HS-27A (cell line): ENCODE data around the gene NLRP10.

Experiments
- DNase-seq: peaks from one replicate; pipeline ENCODE4 v3.0.0-alpha.2; 2012; ENCODE audit warnings: low read depth, missing footprints

NLRP10 gene

GRCh38 chr11:7973011-7973410 lies 7.8 kb upstream of the NLRP10 start:
- no peak for DNase-seq

- no peak for DNase-seq
Measured at GRCh38 chr11:7971846-7972245, 6.6 kb upstream of the NLRP10 start.

GRCh38 chr11:7969756-7970646 lies 4.8 kb upstream of the NLRP10 start:
- no peak for DNase-seq

GRCh38 chr11:7968686-7969085 lies 3.4 kb upstream of the NLRP10 start:
- DNase-seq = no peak

- no peak for DNase-seq
Measured at GRCh38 chr11:7967826-7968225, 2.6 kb upstream of the NLRP10 start.

- DNase-seq = no peak
Measured at GRCh38 chr11:7967097-7967496, 1.9 kb upstream of the NLRP10 start.

- peak; percentile 83 for DNase-seq
Measured at GRCh38 chr11:7964873-7965272, 374 bp downstream of the NLRP10 start.

GRCh38 chr11:7964261-7964660 lies 986 bp downstream of the NLRP10 start:
- DNase-seq = no peak

- no peak for DNase-seq
Measured at GRCh38 chr11:7955191-7955590, 10.1 kb downstream of the NLRP10 start.

- no peak for DNase-seq
Measured at GRCh38 chr11:7949934-7950333, 15.3 kb downstream of the NLRP10 start.

GRCh38 chr11:7944123-7944522 lies 21.1 kb downstream of the NLRP10 start:
- no peak for DNase-seq

GRCh38 chr11:7941608-7942007 lies 23.6 kb downstream of the NLRP10 start, which contains the start of gene OR10A3:
OR10A3 (minus strand) TSS chr11:7941708; CDS start chr11:7939520, 2,188 bp downstream.
- DNase-seq = no peak

- no peak for DNase-seq
Measured at GRCh38 chr11:7941146-7941545, 24.1 kb downstream of the NLRP10 start.

GRCh38 chr11:7936615-7937014 lies 28.6 kb downstream of the NLRP10 start:
- no peak for DNase-seq

- DNase-seq = no peak
Measured at GRCh38 chr11:7931168-7931567, 34.1 kb downstream of the NLRP10 start, which contains the start of gene OR10A6. OR10A6 (minus strand) TSS chr11:7931268; CDS start chr11:7928662, 2,606 bp downstream.

- DNase-seq = no peak
Measured at GRCh38 chr11:7927635-7928034, 37.6 kb downstream of the NLRP10 start.

- no peak for DNase-seq
Measured at GRCh38 chr11:7924536-7924935, 40.7 kb downstream of the NLRP10 start.

GRCh38 chr11:7918141-7918540 lies 47.1 kb downstream of the NLRP10 start:
- DNase-seq = no peak
